ENCODE measurements around the gene MRPL14. TPM values are rescaled to one million over a fixed set of nuclear protein-coding genes. Genes with fewer than 3 reads are reported as not detected.
A peak's percentile ranks its signal among the peaks of the same experiment; 100 is the strongest.

The MRPL14 gene
- total RNA-seq, 1 donor from 2014 or later, result 32.3 TPM

- DNase-seq, result no peak
Observed at GRCh38 chr6:44122801-44123200, 4.5 kb downstream of the MRPL14 start.

GRCh38 chr6:44120692-44121443 lies 6.4 kb downstream of the MRPL14 start:
- DNase-seq, result no peak

GRCh38 chr6:44119704-44120262 lies 7.5 kb downstream of the MRPL14 start:
- no peak for DNase-seq

GRCh38 chr6:44117397-44118128 lies 9.7 kb downstream of the MRPL14 start:
- no peak for DNase-seq

- peak; percentile 52 for DNase-seq
Observed at GRCh38 chr6:44116641-44117382, 10.4 kb downstream of the MRPL14 start.

GRCh38 chr6:44115866-44116265 lies 11.4 kb downstream of the MRPL14 start:
- no peak for DNase-seq

- DNase-seq, result no peak
Observed at GRCh38 chr6:44113414-44113813, 13.8 kb downstream of the MRPL14 start.

- no peak for DNase-seq
Observed at GRCh38 chr6:44111434-44112417, 15.5 kb downstream of the MRPL14 start.

- DNase-seq, result no peak
Observed at GRCh38 chr6:44110966-44111365, 16.3 kb downstream of the MRPL14 start.

- no peak for DNase-seq
Observed at GRCh38 chr6:44110005-44110676, 17.1 kb downstream of the MRPL14 start.

- no peak for DNase-seq
Observed at GRCh38 chr6:44109212-44109611, 18.0 kb downstream of the MRPL14 start.

- no peak for DNase-seq
Observed at GRCh38 chr6:44108471-44108870, 18.8 kb downstream of the MRPL14 start.

- DNase-seq, result no peak
Observed at GRCh38 chr6:44107017-44107416, 20.2 kb downstream of the MRPL14 start.

- DNase-seq, result no peak
Observed at GRCh38 chr6:44105993-44106740, 21.1 kb downstream of the MRPL14 start.

GRCh38 chr6:44105146-44105545 lies 22.1 kb downstream of the MRPL14 start:
- no peak for DNase-seq

GRCh38 chr6:44104481-44105021 lies 22.7 kb downstream of the MRPL14 start:
- peak; percentile 60 for DNase-seq

- DNase-seq, result no peak
Observed at GRCh38 chr6:44102527-44102926, 24.7 kb downstream of the MRPL14 start.

- DNase-seq, result no peak
Observed at GRCh38 chr6:44101832-44102231, 25.4 kb downstream of the MRPL14 start.

GRCh38 chr6:44100088-44100550 lies 27.1 kb downstream of the MRPL14 start:
- DNase-seq, result no peak

GRCh38 chr6:44099192-44099591 lies 28.1 kb downstream of the MRPL14 start:
- no peak for DNase-seq
